T-helper 17 cell (primary cell): ENCODE measurements around the gene FXN. TPM values are rescaled to one million over a fixed set of nuclear protein-coding genes. Genes with fewer than 3 reads are reported as not detected.

ENCODE experiments used
- total RNA-seq, 4 donors: library from RNA in 2 of 4; stranded (reverse) in 2 of 4; gene quantifications; one replicate each; pipeline ENCODE4 v1.2.3 and lab custom pipeline; 2022 to 2026

The FXN gene
- total RNA-seq, 2 donors from 2014 or later, result 11.7 to 16.2 TPM

Other genes with a start within 250 kb of the FXN start
- not detected for gene PRKACG, start 21.6 kb upstream of the FXN start, total RNA-seq
- gene TJP2, start 138.5 kb downstream of the FXN start, total RNA-seq, result 10 to 100 TPM; 21.1 to 30.2 TPM